Dermis blood vessel endothelial cell (primary cell): ENCODE results near the gene NKIRAS1. TPM values are rescaled to one million over a fixed set of nuclear protein-coding genes. Genes with fewer than 3 reads are reported as not detected.
"Not testable (repeated sequence)": the region's sequence is repeated elsewhere in the genome, so short reads cannot be mapped to it uniquely, and the experiment has no call there.

Source experiments
- DNase-seq: peaks from one replicate; pipeline ENCODE4 v3.0.0; 2010
- total RNA-seq: library from RNA; depleted of rRNA; stranded (reverse); fragments of >200 nt; gene quantifications from 2 replicates; pipeline ENCODE4 v1.2.3, GENCODE V29; 2014

Gene NKIRAS1
- total RNA-seq, 1 donor from 2014 or later = 6.8 TPM

GRCh38 chr3:23867400-23867799 lies 49.4 kb downstream of the NKIRAS1 start:
- DNase-seq = no peak

- DNase-seq = peak; percentile 71
Observed at GRCh38 chr3:23865595-23866396, 51.0 kb downstream of the NKIRAS1 start.

DNA sequence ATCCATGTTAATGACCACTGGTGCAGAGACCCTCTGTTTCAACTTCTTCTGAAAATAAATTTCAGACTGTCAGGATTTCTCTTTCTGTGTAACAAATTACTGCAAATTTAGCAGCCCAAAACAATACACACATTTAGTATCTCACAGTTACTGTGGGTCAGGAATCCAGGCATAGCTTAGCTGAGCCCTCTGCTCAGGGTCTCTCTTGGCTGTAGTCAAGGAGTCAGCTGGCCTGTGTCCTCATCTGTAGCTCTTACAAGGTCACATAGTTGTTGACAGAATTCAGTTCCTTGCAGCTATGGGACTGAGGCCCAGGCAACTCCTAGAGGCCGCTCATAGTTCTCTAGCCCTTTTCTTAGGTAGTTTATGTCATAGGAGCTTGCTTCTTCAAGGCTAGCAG lies 51.9 kb downstream of the NKIRAS1 start:
- DNase-seq = no peak

DNA sequence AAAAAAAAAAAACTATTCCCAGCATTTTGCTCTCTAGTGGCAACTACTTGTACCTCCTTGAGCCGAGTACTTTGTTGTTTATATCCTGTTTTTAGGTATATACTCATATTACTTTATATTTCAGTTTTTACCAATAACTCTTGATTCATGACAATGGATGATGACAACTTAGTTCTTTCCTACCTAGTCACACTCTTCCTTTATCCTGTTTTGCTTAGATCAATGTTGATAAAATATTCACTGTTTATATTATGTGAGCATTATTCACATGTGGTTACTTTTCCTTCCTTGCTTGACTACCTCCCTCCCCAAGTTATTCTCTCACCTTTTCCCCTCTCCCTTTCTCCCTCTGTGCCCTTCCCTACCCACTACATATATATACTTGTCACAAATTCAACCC lies 53.7 kb downstream of the NKIRAS1 start:
- DNase-seq = peak; percentile 58

GRCh38 chr3:23861689-23862088 lies 55.1 kb downstream of the NKIRAS1 start:
- DNase-seq = no peak

GRCh38 chr3:23859839-23860382 lies 56.9 kb downstream of the NKIRAS1 start:
- no peak for DNase-seq

- peak; percentile 54 for DNase-seq
Observed at GRCh38 chr3:23859012-23859743, 57.6 kb downstream of the NKIRAS1 start.

- DNase-seq = peak; percentile 31
Observed at GRCh38 chr3:23856286-23856685, 60.5 kb downstream of the NKIRAS1 start.

DNA sequence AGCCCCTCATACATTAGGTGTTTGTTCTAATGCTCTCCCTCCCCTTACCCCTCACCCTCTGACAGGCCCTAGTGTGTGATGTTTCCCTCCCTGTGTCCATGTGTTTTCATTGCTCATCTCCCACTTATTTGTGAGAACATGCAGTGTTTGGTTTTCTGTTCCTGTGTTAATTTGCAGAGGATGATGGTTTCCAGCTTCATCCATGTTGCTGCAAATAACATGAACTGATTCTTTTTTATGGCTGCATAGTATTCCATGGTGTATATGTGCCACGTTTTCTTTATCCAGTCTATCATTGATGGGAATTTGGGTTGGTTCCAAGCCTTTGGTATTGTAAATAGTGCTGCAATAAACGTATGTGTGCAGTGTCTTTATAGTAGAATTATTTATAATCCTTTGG lies 67.3 kb downstream of the NKIRAS1 start:
- not testable (repeated sequence) for DNase-seq

- DNase-seq = no peak
Observed at GRCh38 chr3:23845326-23846216, 71.2 kb downstream of the NKIRAS1 start.

DNA sequence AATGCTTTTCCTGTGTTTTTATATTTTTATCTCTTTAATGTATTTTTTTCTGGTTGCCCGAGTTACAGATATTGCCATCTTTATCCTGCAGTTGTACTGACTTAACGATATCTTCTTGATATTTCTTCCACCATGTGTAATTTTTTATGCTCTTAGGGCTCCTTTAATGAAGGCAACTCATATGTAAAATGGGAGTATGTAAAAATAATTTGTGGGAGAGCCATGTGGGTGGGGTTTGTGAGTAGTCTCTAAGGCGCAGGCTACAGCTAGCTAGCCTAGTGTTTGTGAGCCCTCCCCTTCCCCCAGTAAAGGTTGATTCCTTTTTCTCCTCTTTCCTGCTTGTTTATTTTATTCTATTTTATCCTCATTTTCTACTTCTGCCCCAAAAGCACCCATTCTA lies 72.9 kb downstream of the NKIRAS1 start:
- no peak for DNase-seq

Other genes starting within 250 kb of the NKIRAS1 start
- gene UBE2E1, start 111.0 kb downstream of the NKIRAS1 start, total RNA-seq = 137 and 152 TPM in 2 replicates
- gene RPL15, start 142 bp upstream of the NKIRAS1 start, total RNA-seq = 1,782 and 3,418 TPM in 2 replicates
- gene NR1D2, start 28.3 kb upstream of the NKIRAS1 start, total RNA-seq = 46.3 and 50.5 TPM in 2 replicates